Measurements from ENCODE around the gene ICOS.

Gene ICOS

GRCh38 chr2:203936535-203936934, at the start of gene ICOS:
TSS of gene ICOS (plus strand) at chr2:203936763. CDS start at chr2:203936815, 52 bp downstream.
- DNase-seq: no peak

DNA sequence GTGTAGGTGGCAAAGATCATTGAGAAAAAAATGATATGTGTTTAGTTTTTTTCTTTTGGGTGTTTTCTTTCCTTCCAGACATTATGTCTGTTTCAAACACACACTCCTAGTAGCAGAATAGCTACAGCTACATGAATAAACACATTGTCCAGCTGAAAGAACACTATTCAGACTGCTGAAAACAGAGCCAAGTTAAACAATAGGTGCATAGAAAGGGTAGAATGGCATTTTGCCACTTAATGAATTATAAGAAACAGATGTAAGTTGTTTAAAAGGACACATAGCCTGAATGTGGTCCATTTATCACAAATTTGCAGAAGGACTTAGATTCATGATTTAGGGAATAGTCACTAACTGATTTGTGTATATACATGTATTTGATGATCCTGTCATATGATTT, 48.9 kb upstream of the ICOS start:
- DNase-seq: no peak

DNA sequence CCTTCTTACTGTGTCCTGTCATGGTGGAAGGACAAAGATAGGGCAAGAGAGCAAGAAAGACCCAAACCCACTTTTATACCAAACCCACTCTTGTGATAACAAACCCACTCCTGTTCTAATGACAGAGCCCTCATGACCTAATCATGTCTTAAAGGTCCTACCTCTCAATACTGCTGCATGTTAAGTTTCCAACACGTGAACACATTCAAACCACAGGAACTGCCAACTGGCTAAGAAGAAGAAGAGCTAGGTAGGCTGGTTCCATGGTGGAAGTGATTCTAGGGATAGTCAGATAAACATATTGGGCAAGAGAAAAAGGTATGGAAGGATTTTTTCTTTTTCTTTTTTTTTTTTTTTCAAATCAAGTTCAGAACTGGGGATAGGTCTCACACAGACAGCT, 47.0 kb upstream of the ICOS start:
- no peak for DNase-seq

GRCh38 chr2:203889944-203890343, 46.6 kb upstream of the ICOS start:
- no peak for DNase-seq

GRCh38 chr2:203890733-203891132, 45.8 kb upstream of the ICOS start:
- DNase-seq: no peak

- DNase-seq: no peak
These were observed 45.1 kb upstream of the ICOS start for GRCh38 chr2:203891474-203891873.

DNA sequence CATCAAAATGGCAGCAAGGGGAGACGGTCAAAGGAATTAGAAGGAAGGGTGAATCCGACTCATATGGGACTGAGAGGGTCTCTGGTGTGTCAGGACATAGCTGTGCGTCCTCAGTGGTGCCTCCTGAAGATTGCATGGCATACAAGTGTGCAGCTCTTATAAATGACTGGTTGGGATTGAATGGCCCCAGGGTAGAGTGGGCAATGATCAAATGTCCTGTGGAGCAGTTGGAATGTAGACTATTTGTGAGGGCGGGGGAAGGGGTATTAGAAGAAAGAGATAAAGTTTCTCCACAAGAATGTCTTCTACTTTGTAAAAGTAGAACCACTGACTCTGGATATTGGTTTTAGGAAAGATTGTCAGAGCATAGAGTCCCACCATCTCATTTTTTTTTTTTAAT, 44.4 kb upstream of the ICOS start:
- no peak for DNase-seq

GRCh38 chr2:203893401-203893800, 43.2 kb upstream of the ICOS start:
- no peak for DNase-seq

DNA sequence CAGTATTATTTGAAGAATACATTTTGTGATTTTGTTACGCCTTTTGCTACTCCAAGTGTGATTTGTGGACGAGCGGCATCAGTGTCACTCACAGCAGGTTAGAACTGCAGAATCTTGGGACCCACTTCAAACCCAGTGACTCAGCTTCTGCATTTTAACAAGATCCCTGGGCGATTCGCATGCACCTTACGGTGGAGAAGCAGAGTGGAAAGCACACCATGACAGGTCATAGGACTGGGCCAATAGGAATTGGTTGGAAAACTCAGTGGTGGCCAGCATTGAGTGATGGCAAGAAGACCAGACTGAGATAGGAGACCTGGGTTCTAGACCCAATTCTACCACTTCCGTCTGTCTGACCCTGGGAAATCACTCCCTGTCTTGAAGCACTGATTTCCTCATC, 42.7 kb upstream of the ICOS start:
- DNase-seq: no peak

- no peak for DNase-seq
These were observed 42.3 kb upstream of the ICOS start for GRCh38 chr2:203894262-203894661.

DNA sequence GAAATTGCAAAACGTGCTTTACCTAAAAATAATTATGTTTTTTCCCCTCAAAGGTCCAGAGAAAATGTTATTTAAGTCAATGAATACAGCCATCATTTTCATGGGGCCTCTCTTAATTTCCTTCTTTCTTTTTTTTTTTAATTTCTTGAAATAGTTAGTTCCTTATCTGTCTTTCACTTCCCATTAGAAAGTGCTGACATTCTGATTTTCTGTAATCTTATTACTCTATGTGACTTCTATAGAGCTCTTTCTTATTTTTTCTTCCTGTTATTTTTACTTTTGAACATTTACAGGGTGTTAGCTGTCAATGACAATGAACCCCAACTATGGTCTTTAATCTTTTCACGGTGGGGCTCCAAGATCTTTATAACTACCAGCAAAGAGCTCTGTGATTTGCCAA, 39.0 kb upstream of the ICOS start:
- DNase-seq: no peak

GRCh38 chr2:203898657-203899056, 37.9 kb upstream of the ICOS start:
- DNase-seq: no peak

DNA sequence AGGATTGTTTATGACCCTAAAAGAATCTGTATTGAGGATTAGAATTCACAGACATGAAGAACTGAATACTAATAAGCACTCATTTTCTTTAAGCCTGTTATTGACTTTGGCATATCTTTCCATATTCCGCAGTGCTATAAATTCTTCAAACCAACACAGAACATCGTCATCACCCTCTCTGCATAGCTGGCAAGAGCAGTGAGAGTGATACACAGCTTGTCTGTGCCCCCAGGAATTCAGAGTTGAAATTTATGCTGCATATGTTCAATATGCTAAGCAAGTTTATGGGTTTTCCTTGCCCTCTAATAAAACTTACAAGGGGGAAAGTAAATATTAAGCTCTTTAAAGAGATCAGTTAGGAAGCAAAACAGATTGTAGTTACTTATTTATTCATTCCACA, 36.3 kb upstream of the ICOS start:
- DNase-seq: no peak

DNA sequence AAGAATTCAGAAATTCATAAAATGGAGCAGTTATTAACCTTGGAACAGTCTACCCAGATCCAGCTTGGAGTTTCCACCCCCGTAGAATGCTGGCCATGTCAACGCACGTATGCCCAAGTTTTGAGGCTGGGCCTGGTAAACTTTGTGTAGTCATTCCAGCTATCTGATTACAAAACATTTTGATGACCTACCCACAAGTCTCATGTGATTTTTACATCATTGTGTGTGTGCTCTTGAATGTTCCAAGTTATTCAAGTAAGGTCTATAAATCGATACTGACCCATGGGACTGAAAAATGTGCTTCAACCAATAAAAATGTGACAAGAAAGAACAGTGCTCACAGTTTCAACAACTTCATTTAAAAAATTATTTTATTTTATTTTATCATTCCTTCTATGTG, 32.5 kb upstream of the ICOS start:
- DNase-seq: no peak

DNA sequence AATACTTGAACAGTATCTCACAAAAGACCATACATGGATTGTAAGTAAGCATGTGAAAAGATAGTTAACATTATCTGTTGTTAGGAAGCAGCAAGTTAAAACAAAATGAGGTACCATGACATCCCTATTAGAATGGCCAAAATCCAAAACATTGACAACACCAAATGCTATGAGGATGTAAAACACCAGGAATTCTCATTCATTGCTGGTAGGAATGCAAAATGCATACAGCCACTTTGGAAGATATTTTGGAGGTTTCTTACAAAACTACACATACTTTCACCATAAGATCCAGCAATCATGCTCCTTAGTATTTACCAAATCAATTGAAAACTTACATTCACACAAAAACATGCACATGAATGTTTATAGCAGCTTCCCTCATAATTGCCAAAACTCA, 30.9 kb upstream of the ICOS start:
- no peak for DNase-seq

GRCh38 chr2:203908066-203908796, 28.3 kb upstream of the ICOS start:
- DNase-seq: no peak

DNA sequence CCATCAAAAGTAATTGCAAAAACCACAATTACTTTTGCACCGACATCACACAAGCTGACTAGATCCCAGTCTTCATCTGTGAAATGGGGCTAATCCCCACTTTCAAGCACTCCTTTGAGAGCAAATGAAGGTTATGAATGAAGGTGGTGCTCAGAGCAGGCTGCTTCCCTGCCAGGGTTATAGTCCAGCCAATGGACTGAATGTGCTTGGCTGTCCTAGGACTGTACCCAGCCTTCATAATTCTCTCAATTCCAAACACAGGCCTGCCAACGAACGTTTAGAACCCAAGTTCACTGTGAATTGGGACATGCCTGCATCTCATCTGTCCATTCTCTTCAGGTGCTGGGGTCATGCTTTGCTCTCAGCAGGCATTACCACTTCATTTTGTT, 27.8 kb upstream of the ICOS start:
- DNase-seq: no peak

DNA sequence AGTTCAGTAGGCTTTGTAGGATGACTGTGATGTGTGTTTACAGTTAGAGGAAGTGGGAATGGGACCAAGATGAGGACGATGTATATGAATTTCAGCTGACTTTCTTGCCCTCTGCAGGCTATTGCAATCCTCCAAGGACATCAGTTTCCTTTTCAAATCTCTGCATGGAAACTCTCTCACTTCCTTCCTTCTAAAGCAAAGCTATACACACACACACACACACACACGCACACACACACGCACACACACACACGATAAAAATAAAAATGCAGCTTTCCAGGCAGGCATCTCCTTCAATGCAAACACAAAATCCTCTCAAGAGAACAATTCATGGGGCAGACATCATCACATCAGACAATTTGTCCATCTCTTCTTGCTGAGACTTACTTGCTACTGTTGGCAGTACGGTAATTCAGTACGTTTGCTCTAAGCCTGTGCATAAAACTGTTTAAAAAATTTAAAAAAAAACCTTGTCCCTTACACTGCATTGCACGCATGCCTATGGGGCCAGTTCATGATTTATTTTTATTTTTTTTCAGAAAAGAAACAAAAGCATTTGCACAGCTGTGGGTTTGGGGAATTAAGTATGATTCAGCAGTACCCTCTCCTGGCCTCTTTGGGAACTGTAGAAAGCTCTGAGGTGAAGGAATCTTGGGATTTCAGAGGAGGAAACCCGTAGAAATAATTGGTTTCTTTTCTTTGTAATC, 27.1 kb upstream of the ICOS start:
- no peak for DNase-seq

DNA sequence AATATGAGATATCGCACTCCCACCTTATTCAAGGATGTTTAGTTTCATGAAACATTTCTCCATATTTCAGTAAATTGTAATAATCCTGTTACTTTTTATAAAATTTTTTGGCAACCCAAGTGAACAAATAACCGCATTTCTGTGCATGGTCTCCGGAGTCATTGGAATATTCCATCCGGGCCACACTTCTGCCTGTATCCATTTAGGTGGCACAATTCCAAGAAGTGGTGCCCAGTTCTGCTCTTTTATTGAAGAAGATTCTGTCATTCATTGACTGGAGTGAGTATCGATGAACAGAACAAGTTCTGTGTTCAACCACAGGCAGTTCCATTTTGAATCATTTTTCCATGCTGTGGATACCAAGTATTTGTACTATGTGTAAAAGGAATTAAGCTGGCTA, 26.6 kb upstream of the ICOS start:
- DNase-seq: no peak

DNA sequence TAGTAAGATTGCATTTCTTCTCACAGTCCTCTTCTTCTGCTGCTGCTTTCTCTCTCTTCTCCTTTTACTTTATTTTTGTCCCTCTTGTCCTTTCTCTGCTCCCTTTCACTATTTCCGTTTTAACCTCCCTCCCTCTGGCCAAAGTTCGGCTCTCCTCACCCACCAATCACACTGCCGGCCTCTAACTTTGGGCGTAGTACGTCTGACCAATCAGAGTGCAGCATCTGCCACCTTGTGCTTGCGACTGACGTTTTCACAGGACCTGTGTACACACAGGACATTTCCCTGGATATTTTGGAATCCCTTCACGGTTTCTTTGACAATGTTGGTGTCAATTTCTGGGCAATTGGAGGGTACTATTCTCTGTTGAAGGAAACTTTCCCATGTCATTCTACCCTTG, 22.6 kb upstream of the ICOS start:
- DNase-seq: no peak

DNA sequence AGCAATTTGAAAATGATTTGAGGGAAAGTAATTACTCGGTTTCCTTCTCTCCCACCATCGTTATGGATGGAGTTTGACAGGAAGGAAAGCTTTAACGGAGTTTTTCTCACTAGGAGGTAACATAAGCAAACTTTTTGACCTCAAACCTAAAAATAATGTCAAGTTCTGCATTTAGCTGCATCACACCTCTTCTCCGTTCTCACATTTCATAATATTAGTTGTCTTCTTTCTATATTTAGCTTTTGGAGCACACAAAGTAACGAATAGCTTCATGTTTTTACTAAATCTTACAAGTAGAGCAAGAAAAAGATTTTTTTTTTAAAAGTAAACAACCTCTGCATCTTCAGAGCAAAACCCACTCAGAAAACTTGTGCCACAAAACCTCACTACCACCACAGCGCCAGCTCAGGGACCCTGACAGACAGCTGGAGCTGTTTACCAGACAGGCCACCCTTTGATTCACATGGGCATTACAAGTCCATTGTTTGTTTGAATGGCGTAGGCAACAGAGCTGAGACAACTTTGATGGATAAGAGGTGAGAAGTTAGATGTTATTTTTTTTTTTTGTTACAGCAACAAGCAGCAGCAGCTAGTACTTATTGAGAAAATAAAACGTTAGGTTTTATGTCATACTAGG, 21.9 kb upstream of the ICOS start:
- DNase-seq: no peak

- DNase-seq: no peak
These were observed 21.3 kb upstream of the ICOS start for GRCh38 chr2:203915256-203915655.

DNA sequence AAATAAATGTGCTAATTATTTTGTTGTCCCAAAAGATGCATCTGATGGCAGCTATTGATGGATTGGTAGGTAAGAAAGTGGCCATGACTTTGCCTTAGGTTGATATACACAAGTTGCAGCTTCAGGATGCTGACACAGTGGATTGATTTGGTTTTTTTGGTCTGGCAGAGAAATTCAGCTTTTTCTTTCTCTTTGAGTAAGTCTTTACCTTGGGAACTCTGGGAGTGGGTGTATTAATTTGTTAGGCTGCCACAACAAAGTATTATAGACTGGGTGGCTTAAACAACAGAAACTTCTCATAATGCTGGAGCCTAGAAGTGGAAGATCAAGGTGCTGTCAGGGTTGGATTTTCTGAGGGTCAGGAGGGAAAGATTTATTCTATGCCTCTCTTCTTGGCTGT, 19.8 kb upstream of the ICOS start:
- DNase-seq: no peak

DNA sequence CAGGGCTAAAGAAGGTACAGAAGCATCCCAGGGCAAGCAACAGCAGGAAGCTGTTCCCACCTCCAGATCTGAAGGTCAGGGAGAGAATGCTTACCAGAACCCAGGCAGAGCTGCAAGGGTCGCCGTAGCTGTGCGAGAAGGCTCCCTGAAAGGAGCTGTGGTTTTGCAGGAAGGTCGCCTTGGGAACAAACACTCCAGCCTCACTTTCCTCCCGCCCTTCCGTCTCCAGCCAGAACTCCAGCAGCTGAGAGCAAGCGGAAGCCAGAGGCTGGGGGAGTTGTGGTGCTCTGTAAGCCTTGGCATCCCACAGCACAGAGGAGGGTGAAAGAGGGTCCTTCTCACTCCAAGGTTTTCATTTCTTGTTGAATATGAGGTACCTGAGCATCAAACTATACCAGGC, 18.3 kb upstream of the ICOS start:
- DNase-seq: no peak
